Measurements from ENCODE around the gene WWOX.

Gene WWOX

GRCh38 chr16:78469787-78470186, 370.3 kb downstream of the WWOX start:
- DNase-seq (ENCODE audit: low spot score), result no peak

DNA sequence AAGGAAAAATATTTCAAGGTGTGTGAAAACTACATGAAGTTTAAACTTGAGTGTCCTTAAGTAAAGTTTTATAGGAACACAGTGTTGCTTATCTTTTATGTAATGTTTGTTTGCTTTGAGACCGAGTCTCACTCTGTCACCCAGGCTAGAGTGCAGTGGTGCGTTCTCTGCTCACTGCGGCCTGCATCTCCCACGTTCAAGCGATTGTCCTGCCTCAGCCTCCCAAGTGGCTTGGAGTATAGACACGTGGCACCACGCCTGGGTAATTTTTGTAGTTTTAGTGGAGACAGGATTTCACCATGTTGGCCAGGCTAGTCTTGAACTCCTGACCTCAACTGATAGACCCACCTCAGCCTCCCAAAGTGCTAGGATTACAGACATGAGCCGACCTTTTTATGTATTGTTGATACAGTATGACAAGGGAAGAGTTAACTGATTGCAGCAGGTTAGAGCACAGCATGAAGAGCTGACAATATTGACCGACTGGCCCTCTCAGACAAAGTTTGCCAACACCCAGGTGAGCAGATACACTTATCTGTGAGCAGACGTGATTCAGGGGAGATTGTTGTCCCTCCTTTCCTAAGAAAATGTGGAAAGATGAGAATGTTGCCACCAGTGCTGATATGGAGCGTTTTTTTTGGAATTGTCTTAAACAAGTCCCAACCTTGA, 373.7 kb downstream of the WWOX start:
- no peak for DNase-seq (ENCODE audit: low spot score)

DNA sequence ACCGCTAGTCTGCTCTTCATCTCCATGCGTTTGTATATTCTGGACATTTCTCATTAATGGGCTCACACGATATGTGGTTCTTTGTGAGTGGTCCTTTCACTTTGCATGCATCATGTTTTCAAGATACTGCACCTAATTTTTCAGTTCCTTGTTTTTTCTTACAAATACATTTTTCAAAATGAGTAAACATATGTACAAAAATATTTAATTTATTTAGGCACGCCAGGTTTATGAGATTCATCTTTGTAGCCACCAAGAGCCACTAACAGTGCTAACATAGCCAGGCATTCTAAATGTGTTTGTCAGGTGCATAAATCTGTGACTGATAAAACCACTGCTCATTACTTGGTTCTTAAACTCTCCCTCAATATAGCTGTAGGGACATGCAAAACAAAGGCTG, 375.3 kb downstream of the WWOX start:
- DNase-seq (ENCODE audit: low spot score), result no peak

DNA sequence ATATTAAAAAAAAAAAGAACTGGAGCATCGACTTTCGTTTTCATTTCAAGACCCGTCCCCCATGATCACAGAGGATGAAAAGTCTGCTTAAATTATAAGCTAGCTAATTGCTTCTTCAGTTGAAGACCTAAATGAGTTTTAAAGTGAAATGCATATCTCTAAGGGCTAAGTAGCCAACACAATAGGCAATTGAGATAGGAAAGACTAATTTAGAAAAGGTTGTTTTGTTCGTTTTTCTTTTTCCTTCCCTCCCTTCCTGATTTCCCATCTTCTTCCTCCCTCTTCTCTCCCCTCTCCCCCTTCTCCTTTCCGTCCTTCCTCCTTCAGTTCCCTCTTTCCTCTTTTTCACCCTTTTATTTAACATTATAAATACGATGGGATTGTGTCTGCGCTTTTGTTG, 377.2 kb downstream of the WWOX start:
- no peak for DNase-seq (ENCODE audit: low spot score)

DNA sequence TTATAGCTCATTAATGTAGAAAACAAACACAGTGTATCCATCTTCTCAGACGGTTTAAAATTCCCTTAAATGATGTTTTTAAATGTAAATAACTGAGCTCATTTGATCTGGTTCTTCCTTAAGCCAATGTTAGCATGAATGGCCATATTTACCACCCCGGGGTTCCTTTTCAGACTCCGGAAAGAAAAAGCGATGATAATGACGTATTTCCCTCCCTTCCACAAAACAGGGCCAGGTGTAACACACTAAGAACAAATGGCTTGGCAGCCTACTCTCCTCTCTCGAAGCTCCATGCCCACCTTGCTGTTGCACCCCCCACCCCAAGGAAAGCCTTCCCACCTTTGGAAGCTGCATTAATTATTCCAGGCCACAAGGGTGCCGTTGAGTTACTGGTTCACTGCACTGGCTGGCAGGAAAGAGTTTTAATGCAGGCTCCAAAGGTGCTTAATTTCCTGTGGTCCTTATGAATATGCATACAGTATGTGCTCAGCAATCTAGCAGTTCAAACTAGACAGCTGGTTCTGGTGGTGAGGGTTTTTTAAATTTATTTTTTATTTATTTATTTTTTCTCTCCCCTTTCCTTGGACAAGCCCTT, 378.9 kb downstream of the WWOX start:
- DNase-seq (ENCODE audit: low spot score), result peak; percentile 3

DNA sequence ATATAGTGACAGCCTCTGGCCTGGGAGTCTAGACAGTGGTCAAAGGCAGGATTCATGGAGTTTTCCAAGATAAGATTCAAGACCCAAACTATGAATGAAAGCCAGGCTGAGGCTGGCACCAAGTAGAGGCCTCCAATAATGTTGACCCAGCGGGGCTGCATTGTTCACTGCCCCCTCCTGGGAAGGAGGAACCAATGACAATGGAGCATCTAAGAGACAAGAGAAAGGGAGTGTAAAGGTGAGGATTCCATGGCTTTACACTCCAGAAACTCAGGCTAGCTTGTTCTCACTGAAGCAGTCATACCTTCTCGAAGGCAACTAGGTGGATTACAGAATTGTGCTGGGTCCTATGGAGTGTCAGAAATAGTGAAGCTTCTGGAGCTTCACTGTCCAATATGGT, 380.3 kb downstream of the WWOX start:
- DNase-seq (ENCODE audit: low spot score), result no peak

GRCh38 chr16:78480588-78480987, 381.1 kb downstream of the WWOX start:
- no peak for DNase-seq (ENCODE audit: low spot score)

DNA sequence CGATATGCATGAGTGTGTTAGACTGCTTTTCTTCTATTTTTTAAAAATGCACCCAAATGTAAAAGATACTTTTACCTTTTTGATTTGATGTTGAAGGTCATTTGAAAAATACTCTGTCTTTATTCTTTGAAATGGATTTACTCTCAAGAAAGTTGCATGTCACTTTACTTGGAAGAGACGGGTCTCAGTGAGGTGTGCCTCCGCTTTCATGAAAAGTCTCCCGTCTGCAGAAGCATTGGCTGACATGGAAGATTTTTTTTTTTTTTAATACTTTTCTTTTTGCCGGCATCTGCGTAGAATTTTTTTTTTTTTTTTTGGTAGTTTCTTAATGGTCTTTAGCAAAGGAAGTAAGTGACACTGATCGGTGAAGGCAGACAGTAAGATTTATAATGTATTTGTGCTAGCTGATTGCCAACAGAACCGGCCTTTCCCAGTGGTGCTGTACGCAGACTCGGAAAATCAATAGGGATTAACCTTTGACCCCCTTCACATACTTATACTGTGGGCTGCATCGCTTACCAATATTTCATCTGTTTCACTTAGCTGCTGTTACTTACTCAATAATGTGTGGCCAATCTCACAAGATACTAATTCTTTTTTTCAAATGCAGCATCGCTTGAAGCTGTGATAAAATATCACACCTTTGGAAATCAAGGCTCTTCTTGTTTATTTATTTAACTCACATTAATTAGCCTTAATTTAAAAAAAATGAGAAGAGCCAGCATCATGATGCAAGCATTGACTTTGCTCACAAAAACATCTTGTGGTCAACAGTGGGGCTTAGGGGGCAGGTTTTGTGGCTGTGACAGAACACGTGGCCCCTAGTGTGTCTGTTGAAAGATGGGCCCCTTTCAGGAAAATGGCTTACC, 383.9 kb downstream of the WWOX start:
- no peak for DNase-seq (ENCODE audit: low spot score)

GRCh38 chr16:78484509-78485058, 385.1 kb downstream of the WWOX start:
- DNase-seq (ENCODE audit: low spot score), result no peak

- DNase-seq (ENCODE audit: low spot score), result no peak
Observed at GRCh38 chr16:78485188-78485916, 385.9 kb downstream of the WWOX start.

- DNase-seq (ENCODE audit: low spot score), result no peak
Observed at GRCh38 chr16:78485917-78486257, 386.4 kb downstream of the WWOX start.

DNA sequence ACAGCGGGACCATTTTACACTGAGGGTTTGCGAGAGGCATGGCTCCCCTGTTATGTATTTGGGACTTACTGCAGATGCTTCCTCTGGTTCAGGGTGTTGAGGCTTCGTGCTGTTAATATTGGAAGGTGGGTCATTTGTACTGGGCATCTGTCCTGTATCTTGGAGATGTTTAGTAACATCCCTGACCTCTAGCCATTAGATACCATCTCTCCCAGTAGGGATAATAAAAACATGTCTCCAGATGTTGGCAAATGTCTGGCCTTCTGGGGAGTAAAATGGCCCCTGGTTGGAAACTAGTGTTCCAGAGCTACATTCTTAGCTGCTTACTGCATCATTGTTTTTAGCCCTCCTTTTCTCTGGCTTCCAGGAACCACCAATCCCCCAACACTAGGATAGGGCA, 388.0 kb downstream of the WWOX start:
- DNase-seq (ENCODE audit: low spot score), result no peak

DNA sequence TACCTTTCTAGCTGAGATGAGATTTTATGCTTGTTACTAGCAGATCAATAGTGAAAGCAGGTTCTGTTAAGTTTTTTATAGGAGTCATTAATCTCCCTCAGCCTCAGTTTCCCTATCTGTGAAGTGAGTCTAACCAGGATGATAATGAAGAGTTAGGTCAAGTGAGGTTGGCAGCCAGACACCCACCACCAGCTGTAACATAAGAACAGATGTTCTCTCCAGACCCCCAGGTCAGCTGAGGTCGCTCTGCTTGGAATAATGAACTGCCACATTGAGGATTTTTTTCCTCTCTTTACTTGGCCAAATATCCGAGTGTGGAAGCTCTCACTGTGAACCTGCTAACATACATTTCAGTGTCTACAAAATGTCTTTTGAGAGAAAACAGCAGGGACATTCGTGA, 389.6 kb downstream of the WWOX start:
- DNase-seq (ENCODE audit: low spot score), result no peak

- no peak for DNase-seq (ENCODE audit: low spot score)
Observed at GRCh38 chr16:78489631-78490030, 390.2 kb downstream of the WWOX start.

- DNase-seq (ENCODE audit: low spot score), result no peak
Observed at GRCh38 chr16:78490431-78490830, 391.0 kb downstream of the WWOX start.

- no peak for DNase-seq (ENCODE audit: low spot score)
Observed at GRCh38 chr16:78490847-78491246, 391.4 kb downstream of the WWOX start.

- no peak for DNase-seq (ENCODE audit: low spot score)
Observed at GRCh38 chr16:78493573-78493972, 394.1 kb downstream of the WWOX start.

DNA sequence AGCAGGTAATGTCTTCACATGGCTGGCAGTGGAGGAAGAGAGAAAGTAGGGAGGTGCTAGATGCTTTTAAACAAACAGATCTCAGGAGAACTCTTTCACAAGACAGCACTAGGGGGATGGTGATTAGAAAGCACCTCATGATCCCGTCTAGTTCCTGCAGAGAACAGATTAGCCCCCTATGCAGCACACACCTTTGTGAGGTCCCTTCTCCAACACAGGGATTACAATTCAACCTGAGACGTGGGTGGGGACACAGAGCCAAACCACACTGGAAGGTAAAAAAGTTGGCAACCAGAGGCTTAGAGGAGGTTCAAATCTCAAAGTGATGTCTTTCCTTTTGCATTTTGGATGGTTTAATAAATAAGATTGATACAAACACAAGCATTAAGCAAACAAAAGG, 394.7 kb downstream of the WWOX start:
- DNase-seq (ENCODE audit: low spot score), result no peak

GRCh38 chr16:78494674-78495073, 395.2 kb downstream of the WWOX start:
- DNase-seq (ENCODE audit: low spot score), result no peak

DNA sequence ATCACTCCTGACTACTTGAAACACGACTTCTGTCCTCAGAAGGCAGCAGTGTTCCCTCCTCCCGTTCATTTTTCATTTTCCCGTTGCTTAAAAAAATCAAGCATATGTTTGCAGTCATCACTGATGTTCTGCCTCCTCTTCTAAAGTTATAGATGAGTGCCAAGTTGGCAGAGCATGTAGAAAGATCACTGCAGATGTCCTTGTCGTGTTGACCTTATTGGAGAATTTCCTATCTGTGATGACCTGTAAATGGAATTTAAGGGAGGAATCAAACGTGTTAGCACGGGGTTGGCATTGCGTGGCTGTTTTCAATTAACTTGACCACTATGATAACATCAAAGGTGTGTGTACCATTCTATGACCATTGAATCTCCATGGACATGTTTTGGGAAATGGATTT, 396.7 kb downstream of the WWOX start:
- no peak for DNase-seq (ENCODE audit: low spot score)

GRCh38 chr16:78499399-78499798, 399.9 kb downstream of the WWOX start:
- no peak for DNase-seq (ENCODE audit: low spot score)

DNA sequence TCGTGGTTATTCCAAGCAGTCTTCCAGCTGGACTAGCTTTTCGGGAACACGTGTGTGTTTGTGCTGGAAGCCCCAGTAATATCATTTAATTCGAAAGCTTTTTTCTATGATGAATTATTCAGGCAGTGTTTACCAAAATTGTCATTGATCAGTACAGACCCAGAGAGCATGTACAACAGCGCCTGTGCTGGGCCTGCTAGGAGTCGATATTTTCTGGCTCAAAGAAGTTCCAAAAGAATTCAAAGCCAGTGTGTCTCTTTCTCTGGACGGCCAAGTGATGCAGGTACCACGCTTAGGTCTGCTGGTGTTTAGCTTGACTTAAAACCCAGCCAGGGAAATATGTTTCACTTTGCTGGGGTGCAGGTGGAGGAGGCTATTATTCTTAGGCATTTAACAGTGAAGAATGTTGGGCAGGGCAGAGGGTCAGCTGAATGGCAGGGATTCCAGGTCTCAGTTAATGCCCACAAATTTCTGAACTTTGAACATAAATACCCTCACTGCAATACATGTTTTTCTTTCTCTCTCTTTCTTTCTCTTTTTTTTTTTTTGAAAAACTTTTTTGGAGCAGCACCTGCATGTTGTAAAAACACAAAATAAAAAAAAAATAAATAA, 401.3 kb downstream of the WWOX start:
- no peak for DNase-seq (ENCODE audit: low spot score)
